Stimulated activated CD8-positive, alpha-beta memory T cell treated with anti-CD3 and anti-CD28 coated beads, Interleukin-4, amount 100 ng/mL, for 1 hour (primary cell): Measurements from ENCODE around the gene SLC22A1.
"Not testable (repeated sequence)": the region's sequence is repeated elsewhere in the genome, so short reads cannot be mapped to it uniquely, and the experiment has no call there.

ENCODE experiments used
- DNase-seq, 2 donors: peaks; one replicate each; pipeline ENCODE4 v3.0.0-alpha.2; 2020; ENCODE audit warnings: low read depth in 2 of 2, low spot score in 1 of 2

Gene SLC22A1

GRCh38 chr6:160137130-160137988, 15.7 kb downstream of the SLC22A1 start:
- DNase-seq, result no peak

GRCh38 chr6:160137989-160138835, 16.6 kb downstream of the SLC22A1 start:
- DNase-seq, result peak; percentile 11 to 21

- DNase-seq, result no peak
Measured at GRCh38 chr6:160138839-160139419, 17.3 kb downstream of the SLC22A1 start.

GRCh38 chr6:160139420-160139851, 17.8 kb downstream of the SLC22A1 start:
- no peak for DNase-seq

- not testable (repeated sequence) for DNase-seq
Measured at GRCh38 chr6:160140493-160140892, 18.9 kb downstream of the SLC22A1 start.

- DNase-seq, result no peak
Measured at GRCh38 chr6:160141001-160141726, 19.5 kb downstream of the SLC22A1 start.

- DNase-seq, result no peak
Measured at GRCh38 chr6:160142115-160142715, 20.6 kb downstream of the SLC22A1 start.

GRCh38 chr6:160146454-160147145, 25.0 kb downstream of the SLC22A1 start:
- DNase-seq, result no peak

GRCh38 chr6:160147146-160147536, 25.5 kb downstream of the SLC22A1 start:
- DNase-seq, result no peak

- DNase-seq, result no peak
Measured at GRCh38 chr6:160154471-160154870, 32.9 kb downstream of the SLC22A1 start.

- DNase-seq, result no peak
Measured at GRCh38 chr6:160156842-160157241, 35.2 kb downstream of the SLC22A1 start.

- no peak for DNase-seq
Measured at GRCh38 chr6:160160450-160160849, 38.8 kb downstream of the SLC22A1 start.

- DNase-seq, result no peak
Measured at GRCh38 chr6:160160929-160161646, 39.5 kb downstream of the SLC22A1 start.

- DNase-seq, result no peak
Measured at GRCh38 chr6:160161647-160161986, 40.0 kb downstream of the SLC22A1 start.

GRCh38 chr6:160162030-160162566, 40.5 kb downstream of the SLC22A1 start:
- DNase-seq, result no peak

GRCh38 chr6:160163425-160163824, 41.8 kb downstream of the SLC22A1 start:
- no peak for DNase-seq

GRCh38 chr6:160163912-160164311, 42.3 kb downstream of the SLC22A1 start:
- no peak for DNase-seq

GRCh38 chr6:160165928-160166327, 44.3 kb downstream of the SLC22A1 start:
- not testable (repeated sequence) for DNase-seq
